HG03354 (cell line): ENCODE data around the gene IVL.

Experiments
- ATAC-seq: cut with Tn5 transposase; IDR thresholded peaks from one replicate; pipeline ENCODE4 v1.9.1; 2021; ENCODE audit warnings: mild to moderate bottlenecking; ENCODE audit not compliant: unreplicated experiment, poor library complexity, severe bottlenecking

The IVL gene

DNA sequence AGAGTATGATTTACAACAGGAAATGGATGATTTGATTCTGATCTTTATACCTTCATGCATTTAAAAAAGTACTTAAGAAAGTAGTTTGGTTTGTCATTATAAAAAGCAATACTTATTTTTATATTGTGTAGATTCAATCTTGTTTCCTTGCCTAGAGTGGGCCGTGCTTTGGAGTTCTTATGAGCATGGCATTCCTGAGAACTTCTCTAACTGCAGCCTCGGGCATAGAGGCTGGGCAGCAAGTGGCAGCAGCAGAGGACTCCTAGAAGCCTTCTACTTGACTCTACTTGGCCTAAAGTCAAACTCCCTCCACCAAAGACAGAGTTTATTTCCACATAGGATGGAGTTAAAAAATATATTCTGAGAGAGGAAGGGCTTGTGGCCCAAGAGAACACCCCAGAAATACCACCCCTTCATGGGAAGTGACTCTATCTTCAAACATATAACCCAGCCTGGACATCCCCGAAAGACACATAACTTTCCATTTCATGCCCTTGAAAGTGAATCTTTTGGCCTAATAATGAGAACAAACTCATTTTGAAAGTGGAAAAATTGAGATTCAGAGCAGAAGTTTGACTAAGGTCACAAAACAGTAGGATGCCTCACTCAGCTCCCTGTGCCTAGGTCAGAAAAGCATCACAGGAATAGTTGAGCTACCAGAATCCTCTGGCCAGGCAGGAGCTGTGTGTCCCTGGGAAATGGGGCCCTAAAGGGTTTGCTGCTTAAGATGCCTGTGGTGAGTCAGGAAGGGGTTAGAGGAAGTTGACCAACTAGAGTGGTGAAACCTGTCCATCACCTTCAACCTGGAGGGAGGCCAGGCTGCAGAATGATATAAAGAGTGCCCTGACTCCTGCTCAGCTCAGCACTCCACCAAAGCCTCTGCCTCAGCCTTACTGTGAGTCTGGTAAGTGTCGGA, at the start of gene IVL:
TSS of gene IVL (plus strand) at position 861 of the 916 bp plus-strand sequence. CDS start 1,252 bp downstream, outside the sequence.
- no peak for ATAC-seq

DNA sequence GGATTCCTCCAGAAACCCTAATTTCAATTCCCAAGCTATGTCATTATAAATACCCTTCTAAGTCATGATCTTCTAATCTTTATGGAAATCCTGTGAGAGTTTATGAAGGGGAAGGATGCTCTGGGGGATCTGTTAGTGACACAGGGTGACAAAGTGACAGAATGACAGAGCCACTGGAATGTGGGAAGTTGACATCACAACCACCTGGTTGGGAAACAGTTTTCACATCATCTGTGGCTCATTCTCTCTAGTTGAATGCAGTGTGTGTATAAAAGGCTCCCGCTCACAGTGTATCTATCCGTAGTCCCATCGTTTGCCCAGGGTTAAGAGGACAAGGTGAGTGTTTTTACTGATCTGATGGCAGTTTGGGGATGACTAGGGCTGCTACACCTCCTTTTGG, 48.6 kb upstream of the IVL start, which contains the start of gene LCE7A:
TSS of gene LCE7A (plus strand) at position 301 of the 400 bp plus-strand sequence. CDS start 702 bp downstream, outside the sequence.
- no peak for ATAC-seq

DNA sequence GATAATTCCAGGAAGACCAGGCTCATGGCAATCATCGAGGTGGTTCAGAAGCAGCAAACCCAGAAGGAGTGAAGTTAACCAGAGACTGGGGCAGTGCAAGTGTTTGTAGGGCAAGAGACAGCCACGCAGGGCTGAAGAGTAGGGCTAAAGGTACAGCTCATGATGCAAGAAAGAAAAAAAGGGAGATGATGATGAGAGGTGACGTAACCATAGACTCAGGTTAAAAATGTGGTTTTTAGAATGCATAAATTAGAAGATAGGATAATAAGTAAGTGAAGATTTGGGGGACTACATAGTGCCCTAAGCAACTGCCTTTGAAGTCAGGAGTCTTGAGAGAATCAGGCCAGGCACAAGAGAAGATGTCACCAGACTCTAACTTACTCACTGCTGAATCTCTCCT, 48.2 kb upstream of the IVL start:
- no peak for ATAC-seq

- ATAC-seq, result no peak
Observed at GRCh38 chr1:152861374-152861773, 47.0 kb upstream of the IVL start.

GRCh38 chr1:152864443-152864842, 43.9 kb upstream of the IVL start:
- no peak for ATAC-seq

GRCh38 chr1:152866321-152866720, 42.0 kb upstream of the IVL start:
- ATAC-seq, result no peak

DNA sequence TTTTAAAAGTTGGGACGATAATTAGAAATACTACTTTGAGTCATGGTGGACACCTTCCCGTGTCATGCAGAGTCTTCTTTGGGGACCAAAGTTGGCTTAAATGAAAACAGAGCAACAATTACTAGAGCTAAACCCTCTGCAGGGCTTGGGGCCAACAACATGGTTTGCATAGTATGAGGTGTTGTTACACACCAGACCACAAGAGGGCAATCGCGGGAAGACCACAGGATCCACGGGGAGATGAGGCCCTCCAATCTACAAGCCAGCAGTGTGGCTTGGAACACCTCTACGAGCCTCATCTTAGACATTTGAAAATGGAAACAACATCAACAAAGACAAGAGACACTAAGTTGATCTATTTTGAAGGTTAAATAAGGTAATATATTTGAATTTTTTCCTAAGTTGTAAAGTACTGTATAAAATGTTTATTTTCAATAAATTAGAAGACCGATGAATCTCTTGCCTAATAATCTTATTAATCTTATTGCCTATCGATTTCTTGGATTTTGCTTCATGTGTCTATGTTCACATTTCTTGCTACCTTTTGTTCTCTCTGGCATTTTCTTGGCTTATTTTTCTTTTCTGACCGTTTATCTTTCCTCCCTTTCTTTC, 38.4 kb upstream of the IVL start:
- no peak for ATAC-seq

- ATAC-seq, result no peak
Observed at GRCh38 chr1:152870831-152871730, 37.3 kb upstream of the IVL start.

- no peak for ATAC-seq
Observed at GRCh38 chr1:152871731-152872126, 36.6 kb upstream of the IVL start.

GRCh38 chr1:152873495-152873894, 34.9 kb upstream of the IVL start:
- no peak for ATAC-seq

DNA sequence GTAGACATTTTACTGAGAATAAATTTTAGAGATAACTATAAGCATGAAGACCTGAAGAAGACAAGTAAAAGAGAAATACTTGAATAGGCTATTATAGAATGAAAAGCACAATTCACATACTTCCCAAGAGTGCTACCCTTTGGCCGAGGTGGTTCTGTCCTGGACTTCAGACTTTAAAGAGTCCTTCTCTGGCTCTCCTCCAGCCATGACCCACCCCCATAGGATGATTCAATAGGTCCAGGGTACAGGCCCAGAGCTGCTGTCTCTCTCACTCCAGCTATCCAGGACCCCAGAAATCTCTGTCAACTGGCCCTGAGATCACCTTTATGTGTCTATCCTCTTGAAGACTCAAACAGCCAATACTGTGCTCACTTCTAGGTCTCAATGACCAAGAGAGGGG, 31.5 kb upstream of the IVL start:
- no peak for ATAC-seq

GRCh38 chr1:152878042-152878441, 30.3 kb upstream of the IVL start, which contains the start of gene SMCP:
Gene SMCP (plus strand): TSS chr1:152878322. CDS start chr1:152884423, 6,101 bp downstream.
- no peak for ATAC-seq

DNA sequence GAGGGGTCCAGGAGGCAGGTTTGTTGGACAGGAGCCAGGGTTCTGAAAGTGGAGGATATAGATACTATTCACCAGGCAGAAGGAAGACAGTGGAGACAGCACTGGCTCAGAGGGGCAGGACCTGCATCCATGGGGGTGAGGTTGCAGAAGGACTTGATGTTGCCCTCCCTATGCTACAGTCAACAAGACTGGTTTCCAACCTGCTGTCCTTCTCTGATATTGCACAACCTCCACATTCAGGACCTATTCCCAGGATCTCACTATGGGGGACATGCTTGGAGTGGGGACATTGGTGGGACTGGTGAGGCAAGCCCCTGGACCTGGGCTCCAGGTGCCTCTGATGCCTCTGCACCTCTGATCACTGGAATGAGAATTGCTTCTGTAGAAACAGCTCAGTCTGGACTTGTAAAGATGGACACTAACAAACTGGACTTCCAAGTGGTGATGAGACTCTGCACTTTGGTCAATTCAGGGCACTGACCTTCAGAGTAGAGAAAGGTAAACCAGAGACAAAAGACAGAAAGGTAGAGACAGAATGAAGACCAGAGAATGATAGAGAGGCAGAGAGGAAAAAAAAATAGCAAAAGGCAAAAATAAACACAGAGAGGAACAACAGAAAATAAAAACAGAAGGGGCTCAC, 28.7 kb upstream of the IVL start:
- no peak for ATAC-seq

- ATAC-seq, result no peak
Observed at GRCh38 chr1:152880316-152880715, 28.0 kb upstream of the IVL start.

- no peak for ATAC-seq
Observed at GRCh38 chr1:152880907-152881306, 27.4 kb upstream of the IVL start.

- ATAC-seq, result no peak
Observed at GRCh38 chr1:152884085-152884484, 24.3 kb upstream of the IVL start.

GRCh38 chr1:152884506-152884905, 23.8 kb upstream of the IVL start:
- ATAC-seq, result no peak

GRCh38 chr1:152884966-152885624, 23.3 kb upstream of the IVL start:
- no peak for ATAC-seq

DNA sequence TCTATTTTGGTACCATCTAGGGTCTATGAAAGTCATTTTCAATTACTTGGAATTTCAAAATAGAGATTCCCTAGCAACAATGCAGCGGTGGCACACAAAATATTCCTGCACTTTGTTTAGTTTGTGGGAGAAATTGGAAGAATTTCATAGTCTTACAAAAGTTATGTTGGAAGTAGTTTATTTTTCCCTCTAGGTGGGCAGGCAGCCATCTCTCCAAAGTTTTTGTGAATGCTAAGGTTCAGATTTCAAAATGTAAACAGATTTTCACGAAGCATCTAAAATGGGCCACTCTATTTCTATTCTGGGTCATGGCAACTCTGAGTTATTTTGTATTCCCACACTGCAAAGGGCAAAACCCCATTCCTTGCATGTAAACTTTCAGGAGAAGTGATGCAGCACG, 22.3 kb upstream of the IVL start:
- ATAC-seq, result no peak
